Keratinocyte (primary cell): Measurements from ENCODE around the gene ZNF423.

Experiments used
- CTCF ChIP-seq, 3 experiments: IDR thresholded peaks in 1 of 3; conservative IDR thresholded peaks in 1 of 3; optimal IDR thresholded peaks in 1 of 3; 2 replicates in 2 of 3; 3 replicates in 1 of 3; pipeline versions ENCODE3 to v1.5.1; 2011; ENCODE audit warnings: low read length in 3 of 3, mild to moderate bottlenecking in 3 of 3, moderate library complexity in 2 of 3, control low read depth in 1 of 3, inconsistent platforms in 1 of 3; ENCODE audit not compliant: insufficient read depth in 2 of 3; ENCODE audit errors: extremely low read depth in 1 of 3
- EZH2 ChIP-seq: IDR thresholded peaks from one replicate; pipeline ENCODE4 v1.6.1; 2012; ENCODE audit warnings: inconsistent platforms, mild to moderate bottlenecking, low read length, moderate library complexity

GRCh38 chr16:49896447-49896964, 40.6 kb upstream of the ZNF423 start:
- no peak for TF ChIP-seq CTCF (optimal IDR thresholded peaks at IDR 0.05 in 1 of 3, IDR thresholded peaks at IDR 0.05 in 1 of 3, conservative IDR thresholded peaks at IDR 0.05 in 1 of 3; ENCODE audit: extremely low read depth in 1 of 3, insufficient read depth in 2 of 3, low read length in 3 of 3)
- no peak for TF ChIP-seq EZH2
